ENCODE measurements around the gene HS3ST5. TPM values are rescaled to one million over a fixed set of nuclear protein-coding genes. Genes with fewer than 3 reads are reported as not detected.

HS3ST5 gene
- total RNA-seq, 1 experiment from 2014 or later: 14.4 TPM

DNA sequence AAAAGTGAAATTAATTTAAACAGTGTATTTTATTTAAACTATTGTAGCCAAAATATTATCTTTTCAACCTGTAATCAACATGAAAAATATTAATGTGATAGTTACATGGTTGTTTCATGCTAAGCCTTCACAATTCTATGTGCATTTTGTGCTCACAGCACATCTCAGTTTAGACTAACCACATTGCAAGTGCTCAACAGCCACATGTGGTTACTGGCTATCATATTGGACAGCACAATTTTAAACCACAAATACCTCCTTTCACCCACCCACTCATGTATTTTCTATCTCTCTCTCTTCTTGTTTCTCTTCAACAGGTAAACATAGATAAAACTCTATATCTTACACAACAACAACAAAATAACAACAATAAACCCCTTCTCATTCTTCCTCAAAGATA lies 12.5 kb upstream of the HS3ST5 start:
- no peak overlapping the region for H2BK120ac ChIP-seq (ENCODE audit: low read depth, low read length, poor library complexity, severe bottlenecking)
- TF ChIP-seq, protein P1, sequence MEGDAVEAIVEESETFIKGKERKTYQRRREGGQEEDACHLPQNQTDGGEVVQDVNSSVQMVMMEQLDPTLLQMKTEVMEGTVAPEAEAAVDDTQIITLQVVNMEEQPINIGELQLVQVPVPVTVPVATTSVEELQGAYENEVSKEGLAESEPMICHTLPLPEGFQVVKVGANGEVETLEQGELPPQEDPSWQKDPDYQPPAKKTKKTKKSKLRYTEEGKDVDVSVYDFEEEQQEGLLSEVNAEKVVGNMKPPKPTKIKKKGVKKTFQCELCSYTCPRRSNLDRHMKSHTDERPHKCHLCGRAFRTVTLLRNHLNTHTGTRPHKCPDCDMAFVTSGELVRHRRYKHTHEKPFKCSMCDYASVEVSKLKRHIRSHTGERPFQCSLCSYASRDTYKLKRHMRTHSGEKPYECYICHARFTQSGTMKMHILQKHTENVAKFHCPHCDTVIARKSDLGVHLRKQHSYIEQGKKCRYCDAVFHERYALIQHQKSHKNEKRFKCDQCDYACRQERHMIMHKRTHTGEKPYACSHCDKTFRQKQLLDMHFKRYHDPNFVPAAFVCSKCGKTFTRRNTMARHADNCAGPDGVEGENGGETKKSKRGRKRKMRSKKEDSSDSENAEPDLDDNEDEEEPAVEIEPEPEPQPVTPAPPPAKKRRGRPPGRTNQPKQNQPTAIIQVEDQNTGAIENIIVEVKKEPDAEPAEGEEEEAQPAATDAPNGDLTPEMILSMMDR (conservative IDR thresholded peaks at IDR 0.05): no peak
- no peak overlapping the region for H2AK5ac ChIP-seq (ENCODE audit: insufficient read length, low read length)
- no peaks in the 10 kb centered on the region for H4K20me1 ChIP-seq (ENCODE audit: control insufficient read depth, insufficient read depth, insufficient read length)
- H3K23ac ChIP-seq (ENCODE audit: insufficient read length, low read depth, low read length): no peak overlapping the region
- no peak overlapping the region for H4K91ac ChIP-seq (ENCODE audit: insufficient read length, low read depth, low read length)
- no peak overlapping the region for H3K18ac ChIP-seq (ENCODE audit: insufficient read length, low read depth, low read length)
- H4K8ac ChIP-seq (replicated peaks; ENCODE audit: insufficient read length, low read depth, low read length): no peak overlapping the region
- H3K14ac ChIP-seq (ENCODE audit: insufficient read depth, low read length): no peak overlapping the region
- H3K79me1 ChIP-seq (ENCODE audit: insufficient read depth, low read depth, low read length, poor library complexity, severe bottlenecking): no peaks in the 10 kb centered on the region
- no peak overlapping the region for H3K9ac ChIP-seq (ENCODE audit: extremely low read depth, insufficient read length, low read length)
- no peaks in the 10 kb centered on the region for H3K79me2 ChIP-seq (ENCODE audit: insufficient read depth, low read length)
- H3K56ac ChIP-seq (ENCODE audit: insufficient read length, low read depth, low read length): no peak overlapping the region
- H3T11ph ChIP-seq (ENCODE audit: low read length): no peak overlapping the region
- peaks cover under 1% of the 10 kb centered on the region; the same call in 1 of the 2 replicates for H3K4me1 ChIP-seq (ENCODE audit: insufficient read depth, low read length)
- H2AFZ ChIP-seq (ENCODE audit: low read length): no peak overlapping the region
- no peaks in the 10 kb centered on the region for H3K9me3 ChIP-seq (ENCODE audit: control insufficient read depth, low read depth, low read length)
- Mint-ChIP-seq H3K27ac (no peak overlapping the region), H3K4me3 (no peak overlapping the region), H3K27me3 (ENCODE audit: low read depth) (no peaks in the 10 kb centered on the region), H3K36me3 (ENCODE audit: insufficient read depth in 1 of 3, low read depth in 3 of 3) (peaks cover under 1 to 23% (median 7%) of the 10 kb centered on the region in 3 experiments; a peak in 5 of 7 replicates), H3K4me1 (peaks cover 8 to 10% of the 10 kb centered on the region in 2 experiments), H3K9me3 (no peaks in the 10 kb centered on the region; a peak in 2 of 5 replicates)
- H3K27me3 ChIP-seq (ENCODE audit: insufficient read depth, low read length): no peaks in the 10 kb centered on the region
- H2BK15ac ChIP-seq (ENCODE audit: low read depth, low read length): no peak overlapping the region
- H2BK12ac ChIP-seq (ENCODE audit: insufficient read length, low read depth, low read length): no peak overlapping the region
- no peak overlapping the region for H3K4me2 ChIP-seq (ENCODE audit: insufficient read depth, insufficient read length, low read length)
- no peak for DNase-seq
- no peak overlapping the region for H3K4ac ChIP-seq (ENCODE audit: low read depth, low read length)
- no peaks in the 10 kb centered on the region for H3K23me2 ChIP-seq (ENCODE audit: insufficient read length, low read depth, low read length, poor library complexity, severe bottlenecking)
- H4K5ac ChIP-seq (ENCODE audit: insufficient read length, low read depth, low read length): no peak overlapping the region
- no peak overlapping the region for H2BK5ac ChIP-seq (ENCODE audit: insufficient read length, low read length)
- H3K27ac ChIP-seq (ENCODE audit: insufficient read length, low read depth, low read length): no peak overlapping the region
- H2BK20ac ChIP-seq (ENCODE audit: low read depth, low read length, poor library complexity, severe bottlenecking): no peak overlapping the region
